Measurements from ENCODE around the gene PRR18. TPM values are rescaled to one million over a fixed set of nuclear protein-coding genes. Genes with fewer than 3 reads are reported as not detected.

The PRR18 gene
- total and polyA plus RNA-seq, 9 of the 15 experiments (the other 6 are each of a cell fraction or from before 2014, with no cell fraction given): not detected

- TF ChIP-seq, protein P1, sequence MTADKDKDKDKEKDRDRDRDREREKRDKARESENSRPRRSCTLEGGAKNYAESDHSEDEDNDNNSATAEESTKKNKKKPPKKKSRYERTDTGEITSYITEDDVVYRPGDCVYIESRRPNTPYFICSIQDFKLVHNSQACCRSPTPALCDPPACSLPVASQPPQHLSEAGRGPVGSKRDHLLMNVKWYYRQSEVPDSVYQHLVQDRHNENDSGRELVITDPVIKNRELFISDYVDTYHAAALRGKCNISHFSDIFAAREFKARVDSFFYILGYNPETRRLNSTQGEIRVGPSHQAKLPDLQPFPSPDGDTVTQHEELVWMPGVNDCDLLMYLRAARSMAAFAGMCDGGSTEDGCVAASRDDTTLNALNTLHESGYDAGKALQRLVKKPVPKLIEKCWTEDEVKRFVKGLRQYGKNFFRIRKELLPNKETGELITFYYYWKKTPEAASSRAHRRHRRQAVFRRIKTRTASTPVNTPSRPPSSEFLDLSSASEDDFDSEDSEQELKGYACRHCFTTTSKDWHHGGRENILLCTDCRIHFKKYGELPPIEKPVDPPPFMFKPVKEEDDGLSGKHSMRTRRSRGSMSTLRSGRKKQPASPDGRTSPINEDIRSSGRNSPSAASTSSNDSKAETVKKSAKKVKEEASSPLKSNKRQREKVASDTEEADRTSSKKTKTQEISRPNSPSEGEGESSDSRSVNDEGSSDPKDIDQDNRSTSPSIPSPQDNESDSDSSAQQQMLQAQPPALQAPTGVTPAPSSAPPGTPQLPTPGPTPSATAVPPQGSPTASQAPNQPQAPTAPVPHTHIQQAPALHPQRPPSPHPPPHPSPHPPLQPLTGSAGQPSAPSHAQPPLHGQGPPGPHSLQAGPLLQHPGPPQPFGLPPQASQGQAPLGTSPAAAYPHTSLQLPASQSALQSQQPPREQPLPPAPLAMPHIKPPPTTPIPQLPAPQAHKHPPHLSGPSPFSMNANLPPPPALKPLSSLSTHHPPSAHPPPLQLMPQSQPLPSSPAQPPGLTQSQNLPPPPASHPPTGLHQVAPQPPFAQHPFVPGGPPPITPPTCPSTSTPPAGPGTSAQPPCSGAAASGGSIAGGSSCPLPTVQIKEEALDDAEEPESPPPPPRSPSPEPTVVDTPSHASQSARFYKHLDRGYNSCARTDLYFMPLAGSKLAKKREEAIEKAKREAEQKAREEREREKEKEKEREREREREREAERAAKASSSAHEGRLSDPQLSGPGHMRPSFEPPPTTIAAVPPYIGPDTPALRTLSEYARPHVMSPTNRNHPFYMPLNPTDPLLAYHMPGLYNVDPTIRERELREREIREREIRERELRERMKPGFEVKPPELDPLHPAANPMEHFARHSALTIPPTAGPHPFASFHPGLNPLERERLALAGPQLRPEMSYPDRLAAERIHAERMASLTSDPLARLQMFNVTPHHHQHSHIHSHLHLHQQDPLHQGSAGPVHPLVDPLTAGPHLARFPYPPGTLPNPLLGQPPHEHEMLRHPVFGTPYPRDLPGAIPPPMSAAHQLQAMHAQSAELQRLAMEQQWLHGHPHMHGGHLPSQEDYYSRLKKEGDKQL (CRISPR knock-in tag; IDR thresholded peaks at IDR 0.05; ENCODE audit: borderline replicate concordance): no peak
- TF ChIP-seq, protein P2, sequence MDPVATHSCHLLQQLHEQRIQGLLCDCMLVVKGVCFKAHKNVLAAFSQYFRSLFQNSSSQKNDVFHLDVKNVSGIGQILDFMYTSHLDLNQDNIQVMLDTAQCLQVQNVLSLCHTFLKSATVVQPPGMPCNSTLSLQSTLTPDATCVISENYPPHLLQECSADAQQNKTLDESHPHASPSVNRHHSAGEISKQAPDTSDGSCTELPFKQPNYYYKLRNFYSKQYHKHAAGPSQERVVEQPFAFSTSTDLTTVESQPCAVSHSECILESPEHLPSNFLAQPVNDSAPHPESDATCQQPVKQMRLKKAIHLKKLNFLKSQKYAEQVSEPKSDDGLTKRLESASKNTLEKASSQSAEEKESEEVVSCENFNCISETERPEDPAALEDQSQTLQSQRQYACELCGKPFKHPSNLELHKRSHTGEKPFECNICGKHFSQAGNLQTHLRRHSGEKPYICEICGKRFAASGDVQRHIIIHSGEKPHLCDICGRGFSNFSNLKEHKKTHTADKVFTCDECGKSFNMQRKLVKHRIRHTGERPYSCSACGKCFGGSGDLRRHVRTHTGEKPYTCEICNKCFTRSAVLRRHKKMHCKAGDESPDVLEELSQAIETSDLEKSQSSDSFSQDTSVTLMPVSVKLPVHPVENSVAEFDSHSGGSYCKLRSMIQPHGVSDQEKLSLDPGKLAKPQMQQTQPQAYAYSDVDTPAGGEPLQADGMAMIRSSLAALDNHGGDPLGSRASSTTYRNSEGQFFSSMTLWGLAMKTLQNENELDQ (CRISPR knock-in tag; IDR thresholded peaks at IDR 0.05; ENCODE audit: borderline replicate concordance): no peak
- TF ChIP-seq HDAC8 (tag; IDR thresholded peaks at IDR 0.05) (no peak), ESRRB (CRISPR knock-in tag; IDR thresholded peaks at IDR 0.05; ENCODE audit: borderline replicate concordance) (no peak), MEF2D (tag; conservative IDR thresholded peaks at IDR 0.05; ENCODE audit: low read depth) (no peak), MAFG (tag; conservative IDR thresholded peaks at IDR 0.05) (0 out of 2 replicates have a peak, but pooled peaks have one; percentile 4), ETV1 (tag; conservative IDR thresholded peaks at IDR 0.05; ENCODE audit: low read depth) (peak; percentile 52), FOXK2 (conservative IDR thresholded peaks at IDR 0.05 in 1 of 2, IDR thresholded peaks at IDR 0.05 in 1 of 2; ENCODE audit: low read depth in 2 of 2) (no peak), CTBP1 (IDR thresholded peaks at IDR 0.05; ENCODE audit: borderline replicate concordance) (peak; percentile 63; the same call in 1 of the 2 replicates), ZC3H4 (CRISPR knock-in tag; IDR thresholded peaks at IDR 0.05; ENCODE audit: borderline replicate concordance) (no peak), TARDBP (IDR thresholded peaks at IDR 0.05) (no peak), MCM5 (IDR thresholded peaks at IDR 0.05; ENCODE audit: low read depth) (no peak), HMGN3 (IDR thresholded peaks at IDR 0.05; ENCODE audit: borderline replicate concordance, extremely low read depth, insufficient read length, low read depth, low read length) (no peak), TFE3 (CRISPR knock-in tag; IDR thresholded peaks at IDR 0.05) (no peak), CREM (IDR thresholded peaks at IDR 0.05; ENCODE audit: low read depth) (no peak), HMG20B (CRISPR knock-in tag; IDR thresholded peaks at IDR 0.05) (no peak), DACH1 (IDR thresholded peaks at IDR 0.05; ENCODE audit: partially characterized antibody) (no peak)
- TF ChIP-seq, protein P3, sequence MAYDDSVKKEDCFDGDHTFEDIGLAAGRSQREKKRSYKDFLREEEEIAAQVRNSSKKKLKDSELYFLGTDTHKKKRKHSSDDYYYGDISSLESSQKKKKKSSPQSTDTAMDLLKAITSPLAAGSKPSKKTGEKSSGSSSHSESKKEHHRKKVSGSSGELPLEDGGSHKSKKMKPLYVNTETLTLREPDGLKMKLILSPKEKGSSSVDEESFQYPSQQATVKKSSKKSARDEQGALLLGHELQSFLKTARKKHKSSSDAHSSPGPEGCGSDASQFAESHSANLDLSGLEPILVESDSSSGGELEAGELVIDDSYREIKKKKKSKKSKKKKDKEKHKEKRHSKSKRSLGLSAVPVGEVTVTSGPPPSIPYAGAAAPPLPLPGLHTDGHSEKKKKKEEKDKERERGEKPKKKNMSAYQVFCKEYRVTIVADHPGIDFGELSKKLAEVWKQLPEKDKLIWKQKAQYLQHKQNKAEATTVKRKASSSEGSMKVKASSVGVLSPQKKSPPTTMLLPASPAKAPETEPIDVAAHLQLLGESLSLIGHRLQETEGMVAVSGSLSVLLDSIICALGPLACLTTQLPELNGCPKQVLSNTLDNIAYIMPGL (CRISPR knock-in tag; IDR thresholded peaks at IDR 0.05): no peak
Observed at GRCh38 chr6:166286839-166287271, 21.3 kb downstream of the PRR18 start (continued).

Measured in K562 (cell line).